IMR-90 (cell line): ENCODE data around the gene CLEC10A.

Experiments used
- BHLHE40 ChIP-seq: fragments of 150-350 bp; IDR thresholded peaks from 2 replicates; pipeline ENCODE4 v1.6.1; 2016; ENCODE audit warnings: mild to moderate bottlenecking, low read depth, low read length
- CEBPB ChIP-seq: IDR thresholded peaks from 2 replicates; pipeline ENCODE4 v1.6.1; 2012; ENCODE audit warnings: low read depth, low read length, improper control_type of control experiment
- CTCF ChIP-seq: conservative IDR thresholded peaks from 2 replicates; pipeline ENCODE4 v1.5.1; 2012; ENCODE audit warnings: mild to moderate bottlenecking, low read depth, low read length, improper control_type of control experiment
- NFE2L2 ChIP-seq: fragments of 150-350 bp; IDR thresholded peaks from 2 replicates; pipeline ENCODE4 v1.6.1; 2016; ENCODE audit warnings: low read depth, mild to moderate bottlenecking, low read length
- POLR2A ChIP-seq: IDR thresholded peaks from 2 replicates; pipeline ENCODE4 v1.6.1; 2012; ENCODE audit warnings: mild to moderate bottlenecking, low read depth, low read length
- RAD21 ChIP-seq: IDR thresholded peaks from 2 replicates; pipeline ENCODE4 v1.6.1; 2012; ENCODE audit warnings: low read length, improper control_type of control experiment
- SMC3 ChIP-seq: fragments of 150-350 bp; IDR thresholded peaks from 2 replicates; pipeline ENCODE4 v1.6.1; 2016; ENCODE audit warnings: low read depth, mild to moderate bottlenecking, antibody characterized with exemption, low read length, moderate library complexity

GRCh38 chr17:7070712-7071111, 9.3 kb downstream of the CLEC10A start:
- TF ChIP-seq CTCF (no peak), SMC3 (no peak), CEBPB (no peak), POLR2A (no peak), RAD21 (no peak), BHLHE40 (no peak), NFE2L2 (no peak)
